Gastroesophageal sphincter (tissue), 3 donors: ENCODE results near the gene NUAK1.

Experiments used
- CTCF ChIP-seq, 4 experiments: fragments of 200-600 bp in 2 of 4; fragments of 450-650 bp in 2 of 4; sonication (generic) in 1 of 4; IDR thresholded peaks; one replicate each; pipeline ENCODE4 v1.5.1; 2017 to 2019; ENCODE audit warnings: antibody characterized with exemption in 4 of 4, mild to moderate bottlenecking in 2 of 4, moderate library complexity in 2 of 4
- POLR2A ChIP-seq, 2 donors: fragments of 450-650 bp; IDR thresholded peaks; one replicate each; pipeline ENCODE4 v1.6.1; 2017; ENCODE audit warnings: antibody characterized with exemption in 2 of 2, mild to moderate bottlenecking in 2 of 2, moderate library complexity in 1 of 2
- POLR2AphosphoS5 ChIP-seq: sonication (generic); formaldehyde crosslinking; IDR thresholded peaks from one replicate; pipeline ENCODE4 v1.6.1; 2017; ENCODE audit warnings: antibody characterized with exemption

- no peak for TF ChIP-seq CTCF (IDR thresholded peaks at IDR 0.05)
- no peak for TF ChIP-seq POLR2A (IDR thresholded peaks at IDR 0.05)
- TF ChIP-seq POLR2AphosphoS5: no peak
Measured at GRCh38 chr12:106150555-106150954, 11.8 kb upstream of the NUAK1 start.
